GM18873 (cell line): ENCODE measurements around the gene MRPL51.
"Not testable (repeated sequence)": the region's sequence is repeated elsewhere in the genome, so short reads cannot be mapped to it uniquely, and the experiment has no call there.

Source experiments
- ATAC-seq: cut with Tn5 transposase; IDR thresholded peaks from one replicate; pipeline ENCODE4 v1.9.1; 2021; ENCODE audit warnings: mild to moderate bottlenecking, moderate library complexity, moderate number of reproducible peaks; ENCODE audit not compliant: unreplicated experiment, low FRiP score

The MRPL51 gene

DNA sequence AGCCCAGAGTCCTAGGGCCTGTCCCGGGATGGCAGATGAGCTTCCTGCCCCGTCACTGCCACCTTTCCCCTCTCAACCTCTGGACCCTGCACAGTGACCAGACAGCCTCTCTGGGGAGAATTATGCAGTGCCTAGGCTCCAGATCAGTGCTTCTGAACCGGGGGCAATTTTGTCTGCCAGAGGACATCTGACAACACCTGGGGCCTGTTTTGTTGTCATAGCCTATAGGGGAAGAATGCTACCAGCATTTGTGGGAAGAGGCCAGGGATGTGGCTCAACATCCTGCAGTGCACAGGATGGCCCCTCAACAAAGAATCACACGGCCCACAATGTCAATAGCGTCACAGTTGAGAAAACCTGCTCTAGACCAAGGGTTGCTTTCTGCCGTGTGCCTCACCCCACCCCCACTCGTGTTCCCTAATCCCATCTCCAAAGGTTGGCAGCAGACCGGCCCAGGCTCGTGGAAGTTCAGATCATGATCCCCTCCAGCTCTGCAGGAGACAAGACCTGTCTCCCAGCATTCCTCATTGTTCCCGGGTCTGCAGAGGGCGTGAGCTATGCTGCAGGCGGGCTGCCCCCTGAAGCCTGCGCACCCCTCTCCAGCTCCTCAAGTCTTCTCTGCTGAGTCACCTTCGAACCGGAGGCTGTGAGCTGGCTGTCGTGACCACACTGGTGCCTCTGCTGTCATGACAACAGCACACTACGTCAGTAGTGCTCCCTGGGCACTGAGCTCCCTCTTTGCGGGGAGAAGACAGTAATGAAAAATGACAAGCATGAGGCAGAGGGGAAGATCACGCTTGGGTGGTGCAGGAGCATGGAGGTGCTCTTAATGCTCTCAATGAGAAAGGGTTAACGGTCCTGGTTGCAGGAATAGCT lies 39.2 kb upstream of the MRPL51 start:
- no peak for ATAC-seq

- no peak for ATAC-seq
Measured at GRCh38 chr12:6530576-6531260, 37.7 kb upstream of the MRPL51 start.

GRCh38 chr12:6529291-6529737 lies 36.3 kb upstream of the MRPL51 start:
- ATAC-seq, result no peak

GRCh38 chr12:6528539-6529235 lies 35.6 kb upstream of the MRPL51 start:
- ATAC-seq, result no peak

DNA sequence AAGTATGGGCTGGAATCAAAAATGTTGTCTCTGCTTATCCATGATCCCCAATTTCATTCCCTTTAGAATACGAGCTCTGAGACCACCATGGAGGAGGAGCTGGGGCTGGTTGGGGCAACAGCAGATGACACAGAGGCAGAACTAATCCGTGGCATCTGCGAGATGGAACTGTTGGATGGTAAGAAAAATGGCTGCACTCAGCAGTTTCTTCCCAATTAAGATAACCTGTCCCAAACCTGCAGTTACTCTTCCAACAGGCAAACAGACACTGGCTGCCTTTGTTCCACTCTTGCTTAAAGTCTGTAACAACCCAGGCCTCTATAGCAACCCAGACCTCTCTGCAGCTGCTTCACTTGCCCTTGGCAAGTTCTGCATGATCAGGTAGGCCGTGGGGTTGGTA lies 34.6 kb upstream of the MRPL51 start:
- ATAC-seq, result no peak

GRCh38 chr12:6526766-6527525 lies 33.9 kb upstream of the MRPL51 start:
- ATAC-seq, result no peak

- no peak for ATAC-seq
Measured at GRCh38 chr12:6526201-6526600, 33.1 kb upstream of the MRPL51 start.

DNA sequence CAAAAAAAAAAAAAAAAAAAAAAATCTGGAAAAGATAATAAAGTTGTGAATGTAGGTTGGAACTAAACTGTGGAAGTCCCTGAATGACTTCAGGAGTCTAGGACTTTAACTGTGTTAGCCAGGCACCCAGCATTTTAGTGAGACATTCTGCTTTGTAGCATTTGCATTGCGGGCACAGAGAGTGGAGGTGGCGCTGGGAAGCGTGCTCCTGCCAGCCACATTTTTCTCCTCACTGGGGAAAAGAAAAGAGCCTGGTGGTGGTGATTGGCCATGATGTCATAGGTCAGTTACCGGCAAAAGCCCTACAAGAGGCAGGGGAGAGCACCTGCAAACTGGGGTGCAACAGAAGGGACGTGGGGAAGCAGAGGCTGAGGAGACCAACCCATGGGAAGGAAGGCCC lies 31.6 kb upstream of the MRPL51 start:
- ATAC-seq, result no peak

- no peak for ATAC-seq
Measured at GRCh38 chr12:6523708-6524107, 30.6 kb upstream of the MRPL51 start.

DNA sequence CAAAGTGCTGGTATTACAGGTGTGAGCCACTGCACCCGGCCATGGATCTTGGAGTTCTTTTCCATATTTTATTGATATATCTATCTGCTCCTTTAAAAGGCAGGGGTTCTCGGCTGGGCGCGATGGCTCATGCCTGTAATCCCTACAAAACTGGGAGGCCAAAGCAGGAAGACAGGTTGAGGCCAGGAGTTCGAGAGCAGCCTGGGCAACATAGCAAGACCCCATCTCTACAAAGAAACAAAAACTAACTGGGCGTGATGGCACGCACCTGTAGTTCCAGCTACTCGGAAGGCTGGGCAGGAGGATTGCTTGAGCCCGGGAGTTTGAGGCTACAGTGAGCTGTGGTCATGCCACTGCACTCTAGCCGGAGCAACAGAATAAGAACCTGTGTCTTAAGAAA lies 29.1 kb upstream of the MRPL51 start:
- no peak for ATAC-seq

DNA sequence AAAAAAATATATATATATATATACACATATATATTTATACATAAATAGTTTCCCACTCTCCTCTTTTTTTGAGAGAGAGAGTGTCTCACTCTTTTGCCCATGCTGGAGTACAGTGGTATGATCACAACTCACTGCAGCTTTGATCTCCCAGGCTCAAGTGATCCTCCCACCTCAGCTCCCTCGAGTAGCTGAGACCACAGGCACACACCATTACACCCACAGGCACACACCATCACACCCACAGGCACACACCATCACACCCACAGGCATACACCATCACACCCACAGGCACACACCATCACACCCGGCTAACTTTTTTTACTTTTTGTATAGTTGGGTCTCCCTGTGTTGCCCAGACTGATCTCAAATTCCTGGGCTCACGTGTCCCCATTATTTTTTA lies 27.1 kb upstream of the MRPL51 start:
- no peak for ATAC-seq

- ATAC-seq, result no peak
Measured at GRCh38 chr12:6508087-6508486, 15.0 kb upstream of the MRPL51 start.

- no peak for ATAC-seq
Measured at GRCh38 chr12:6507102-6507998, 14.3 kb upstream of the MRPL51 start.

- ATAC-seq, result no peak
Measured at GRCh38 chr12:6500466-6500865, 7.4 kb upstream of the MRPL51 start.

GRCh38 chr12:6497291-6497690 lies 4.2 kb upstream of the MRPL51 start:
- ATAC-seq, result not testable (repeated sequence)

- no peak for ATAC-seq
Measured at GRCh38 chr12:6494968-6495367, 1.9 kb upstream of the MRPL51 start.

DNA sequence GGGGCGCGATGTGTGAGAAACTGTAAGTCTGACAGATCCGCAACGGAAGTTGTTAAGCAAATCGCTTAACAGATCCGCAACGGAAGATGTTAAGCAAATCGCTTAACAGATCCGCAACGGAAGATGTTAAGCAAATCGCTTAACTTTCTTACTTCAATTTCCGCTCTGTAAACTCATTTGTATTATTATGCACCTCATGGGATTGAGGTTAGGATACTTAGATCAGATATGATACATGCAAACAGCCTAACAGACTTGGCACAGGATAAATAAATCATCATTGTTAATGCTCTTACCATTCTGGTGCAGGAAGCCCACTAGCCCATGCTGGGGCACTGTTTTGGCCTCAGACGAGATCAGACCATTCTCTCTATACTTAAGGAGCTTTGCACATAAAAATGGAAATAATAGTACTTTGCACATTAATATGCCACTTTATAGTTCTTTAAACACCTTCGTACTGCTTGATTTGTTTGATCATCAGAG lies 1.2 kb upstream of the MRPL51 start:
- ATAC-seq, result no peak

DNA sequence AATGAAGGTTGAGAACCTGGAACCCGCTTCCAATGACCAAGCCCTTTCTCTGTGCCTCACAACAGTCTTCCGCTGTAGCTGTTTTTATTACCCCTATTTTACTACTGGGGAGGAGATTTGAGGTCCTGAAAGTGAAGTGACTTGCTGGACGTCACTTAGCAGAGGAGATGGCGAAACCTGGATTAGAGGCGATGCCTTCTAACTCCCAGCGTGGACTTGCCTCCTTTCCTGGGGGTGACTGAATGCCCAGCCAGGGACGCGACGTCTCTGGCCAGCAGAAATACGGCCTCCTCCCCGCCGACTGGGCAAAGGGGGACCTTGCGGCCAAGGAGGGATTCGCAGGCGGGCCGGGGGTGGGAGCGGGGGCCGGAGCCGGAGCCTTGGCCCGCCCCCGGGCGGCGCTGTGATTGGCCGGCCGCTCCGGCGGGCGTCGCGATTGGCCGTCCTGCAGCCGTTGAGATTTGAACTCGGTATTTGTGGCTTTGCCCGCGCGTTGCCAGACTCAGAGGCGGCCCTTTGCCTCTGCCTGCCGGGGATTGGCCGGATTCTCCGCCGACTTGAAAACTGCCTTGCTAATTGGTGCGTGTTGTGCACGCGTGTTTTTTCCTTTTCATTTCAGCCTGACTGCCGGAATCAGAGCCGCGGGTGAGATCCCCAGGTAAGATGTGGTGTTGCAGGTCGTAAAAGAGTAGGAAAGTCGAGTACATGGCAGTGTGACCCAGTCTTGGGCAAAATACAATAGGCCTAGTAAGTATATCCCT lies 615 bp upstream of the MRPL51 start, which contains the start of gene NCAPD2:
Gene NCAPD2 (plus strand): TSS at position 606 of the 761 bp plus-strand sequence. CDS start 997 bp downstream, outside the sequence.
- peak; percentile 70 for ATAC-seq
